Left hindlimb (tissue), 1 donor: ENCODE data around the gene RAB38.
A peak's percentile ranks its signal among the peaks of the same experiment; 100 is the strongest.

Experiments
- DNase-seq: peaks from one replicate; pipeline ENCODE4 v3.0.0-alpha.2; 2018

The RAB38 gene

GRCh38 chr11:88174709-88175568 is at the start of gene RAB38:
Gene RAB38 (minus strand): TSS chr11:88175443. CDS start chr11:88175384, 59 bp downstream.
- peak; percentile 61 for DNase-seq

- no peak for DNase-seq
These were observed 38.2 kb upstream of the RAB38 start for GRCh38 chr11:88213406-88213805.

GRCh38 chr11:88212300-88212699 is 37.1 kb upstream of the RAB38 start:
- DNase-seq = no peak

GRCh38 chr11:88208745-88209144 is 33.5 kb upstream of the RAB38 start:
- no peak for DNase-seq

GRCh38 chr11:88206751-88207150 is 31.5 kb upstream of the RAB38 start:
- DNase-seq = no peak

- DNase-seq = no peak
These were observed 29.1 kb upstream of the RAB38 start for GRCh38 chr11:88204353-88204752.

- DNase-seq = no peak
These were observed 28.4 kb upstream of the RAB38 start for GRCh38 chr11:88203604-88204003.

GRCh38 chr11:88202498-88202897 is 27.3 kb upstream of the RAB38 start:
- DNase-seq = no peak

GRCh38 chr11:88196393-88196792 is 21.1 kb upstream of the RAB38 start:
- no peak for DNase-seq

- DNase-seq = no peak
These were observed 20.7 kb upstream of the RAB38 start for GRCh38 chr11:88195908-88196307.

GRCh38 chr11:88194990-88195389 is 19.7 kb upstream of the RAB38 start:
- DNase-seq = no peak

- no peak for DNase-seq
These were observed 18.0 kb upstream of the RAB38 start for GRCh38 chr11:88193278-88193677.

- DNase-seq = no peak
These were observed 13.7 kb upstream of the RAB38 start for GRCh38 chr11:88188932-88189253.

- DNase-seq = no peak
These were observed 13.1 kb upstream of the RAB38 start for GRCh38 chr11:88188251-88188931.

- DNase-seq = no peak
These were observed 8.0 kb upstream of the RAB38 start for GRCh38 chr11:88183233-88183632.

- DNase-seq = no peak
These were observed 6.5 kb upstream of the RAB38 start for GRCh38 chr11:88181776-88182175.

GRCh38 chr11:88179971-88180629 is 4.9 kb upstream of the RAB38 start:
- no peak for DNase-seq

GRCh38 chr11:88179141-88179540 is 3.9 kb upstream of the RAB38 start:
- DNase-seq = no peak

GRCh38 chr11:88178191-88178590 is 2.9 kb upstream of the RAB38 start:
- no peak for DNase-seq

- no peak for DNase-seq
These were observed 379 bp upstream of the RAB38 start for GRCh38 chr11:88175569-88176075.

GRCh38 chr11:88173956-88174355 is 1.3 kb downstream of the RAB38 start:
- no peak for DNase-seq

- DNase-seq = no peak
These were observed 3.3 kb downstream of the RAB38 start for GRCh38 chr11:88171982-88172381.

GRCh38 chr11:88170673-88171072 is 4.6 kb downstream of the RAB38 start:
- no peak for DNase-seq

- DNase-seq = no peak
These were observed 5.4 kb downstream of the RAB38 start for GRCh38 chr11:88169881-88170280.
